Keratinocyte (primary cell): Measurements from ENCODE around the gene ATP8A1. TPM values are rescaled to one million over a fixed set of nuclear protein-coding genes. Genes with fewer than 3 reads are reported as not detected.
A peak's percentile ranks its signal among the peaks of the same experiment; 100 is the strongest.

Experiments used
- DNase-seq: peaks from one replicate; pipeline ENCODE4 v3.0.0-alpha.2; 2011; ENCODE audit warnings: low read depth, missing footprints, low spot score
- FAIRE-seq: peaks from 2 replicates; lab custom pipeline; 2011; peaks lifted over from hg19 to GRCh38; lab: Jason Lieb, UNC
- H2AFZ ChIP-seq: 2 replicates; pipeline ENCODE4 v1.6.0; 2012; ENCODE audit warnings: low read length, control low read depth, inconsistent platforms; ENCODE audit not compliant: control insufficient read depth
- H3K27ac ChIP-seq: 2 replicates; pipeline ENCODE4 v1.5.1; 2011; ENCODE audit warnings: low read length; ENCODE audit not compliant: control insufficient read depth, insufficient read depth
- H3K27me3 ChIP-seq: 3 replicates; pipeline ENCODE4 v1.6.0; 2011; ENCODE audit warnings: low read length; ENCODE audit not compliant: control insufficient read depth, insufficient read depth; ENCODE audit errors: extremely low read depth
- H3K36me3 ChIP-seq, 2 experiments: 2 replicates in 1 of 2; 3 replicates in 1 of 2; pipeline ENCODE4 v1.5.1; 2011; ENCODE audit warnings: low read length in 2 of 2, mild to moderate bottlenecking in 1 of 2; ENCODE audit not compliant: control insufficient read depth in 2 of 2, insufficient read depth in 2 of 2; ENCODE audit errors: extremely low read depth in 1 of 2
- H3K4me1 ChIP-seq: 3 replicates; pipeline ENCODE4 v1.5.1; 2011; ENCODE audit warnings: low read length; ENCODE audit not compliant: control insufficient read depth, insufficient read depth; ENCODE audit errors: extremely low read depth
- H3K4me2 ChIP-seq: 3 replicates; pipeline ENCODE4 v1.6.0; 2011; ENCODE audit warnings: low read depth, low read length; ENCODE audit not compliant: control insufficient read depth, insufficient read depth; ENCODE audit errors: extremely low read depth
- H3K4me3 ChIP-seq, 3 experiments: fragments of 200-600 bp in 1 of 3; sonication (generic) in 1 of 3; 2 replicates in 2 of 3; 3 replicates in 1 of 3; pipeline ENCODE4 v1.5.1; 2011 to 2016; ENCODE audit warnings: low read length in 3 of 3, mild to moderate bottlenecking in 3 of 3, control low read depth in 2 of 3, inconsistent platforms in 1 of 3, low read depth in 1 of 3, mixed read lengths in 1 of 3, mixed run types in 1 of 3, moderate library complexity in 1 of 3; ENCODE audit not compliant: control insufficient read depth in 2 of 3, insufficient read depth in 2 of 3; ENCODE audit errors: extremely low read depth in 1 of 3
- H3K79me2 ChIP-seq: 2 replicates; pipeline ENCODE4 v1.6.0; 2012; ENCODE audit warnings: low read length; ENCODE audit not compliant: control insufficient read depth, insufficient read depth
- H3K9ac ChIP-seq: 3 replicates; pipeline ENCODE4 v1.6.0; 2011; ENCODE audit warnings: low read length; ENCODE audit not compliant: control insufficient read depth, insufficient read depth; ENCODE audit errors: extremely low read depth
- H3K9me1 ChIP-seq: 3 replicates; pipeline ENCODE4 v1.6.0; 2011; ENCODE audit warnings: low read length; ENCODE audit not compliant: control insufficient read depth, insufficient read depth; ENCODE audit errors: extremely low read depth
- H3K9me3 ChIP-seq: 2 replicates; pipeline ENCODE4 v1.5.1; 2012; ENCODE audit warnings: low read depth, low read length; ENCODE audit not compliant: control insufficient read depth
- H4K20me1 ChIP-seq: 3 replicates; pipeline ENCODE4 v1.6.0; 2011; ENCODE audit warnings: low read length; ENCODE audit not compliant: control insufficient read depth, insufficient read depth; ENCODE audit errors: extremely low read depth
- CTCF ChIP-seq, 3 experiments: IDR thresholded peaks in 1 of 3; conservative IDR thresholded peaks in 1 of 3; optimal IDR thresholded peaks in 1 of 3; 2 replicates in 2 of 3; 3 replicates in 1 of 3; pipeline versions ENCODE3 to v1.5.1; 2011; ENCODE audit warnings: low read length in 3 of 3, mild to moderate bottlenecking in 3 of 3, moderate library complexity in 2 of 3, control low read depth in 1 of 3, inconsistent platforms in 1 of 3; ENCODE audit not compliant: insufficient read depth in 2 of 3; ENCODE audit errors: extremely low read depth in 1 of 3
- EZH2 ChIP-seq: IDR thresholded peaks from one replicate; pipeline ENCODE4 v1.6.1; 2012; ENCODE audit warnings: inconsistent platforms, mild to moderate bottlenecking, low read length, moderate library complexity
- dilution Hi-C: fragments of 300-500 bp; cut with MboI; formaldehyde crosslinking; loops from one replicate; pipeline ENCODE4 v1.7.0; 2020; ENCODE audit warnings: low sequenced_read_pairs; ENCODE audit not compliant: extremely low pct_ligation_motif_present
- polyA plus RNA-seq, 5 experiments: library from polyadenylated mRNA; depleted of rRNA in 3 of 5; stranded (reverse) in 3 of 5; stranded (forward) in 1 of 5; unstranded in 1 of 5; fragments of >200 nt; gene quantifications; 1 replicate in 1 of 5; 2 replicates in 3 of 5; 3 replicates in 1 of 5; pipeline versions ENCODE4 v1.2.1 to v1.2.3, GENCODE V29; 2011 to 2012; ENCODE audit warnings: missing spikeins in 2 of 5, low read depth in 1 of 5, low replicate concordance in 1 of 5

The ATP8A1 gene
- polyA plus RNA-seq, 1 donor (not counting 4 experiments of a cell fraction or from before 2014, with no cell fraction given): 0.20 TPM

GRCh38 chr4:42412251-42412650, 244.7 kb downstream of the ATP8A1 start:
- Histone ChIP-seq H3K36me3 (no peaks in the 10 kb centered on the region), H3K9me3 (no peaks in the 10 kb centered on the region), H3K79me2 (no peaks in the 10 kb centered on the region), H3K4me3 (no peak overlapping the region), H2AFZ (peak overlapping the region; percentile 26), H4K20me1 (no peaks in the 10 kb centered on the region), H3K4me2 (peak overlapping the region; percentile 6), H3K27ac (no peak overlapping the region), H3K9me1 (no peaks in the 10 kb centered on the region), H3K9ac (no peak overlapping the region), H3K4me1 (peaks cover 8% of the 10 kb centered on the region), H3K27me3 (no peaks in the 10 kb centered on the region)
- FAIRE-seq: no peak
- DNase-seq: no peak
- no peak for TF ChIP-seq EZH2
- no peak for TF ChIP-seq CTCF (optimal IDR thresholded peaks at IDR 0.05 in 1 of 3, IDR thresholded peaks at IDR 0.05 in 1 of 3, conservative IDR thresholded peaks at IDR 0.05 in 1 of 3; ENCODE audit: extremely low read depth in 1 of 3, insufficient read depth in 2 of 3, low read length in 3 of 3)
- dilution Hi-C loops: no loop called here

- no peak overlapping the region for H3K4me2 ChIP-seq
- no peak for DNase-seq
These were observed 245.1 kb downstream of the ATP8A1 start for GRCh38 chr4:42411803-42412202.

More at GRCh38 chr4:42411803-42412202, 245.1 kb downstream of the ATP8A1 start:
- Histone ChIP-seq H3K9me1 (no peaks in the 10 kb centered on the region), H4K20me1 (no peaks in the 10 kb centered on the region), H3K9ac (no peak overlapping the region), H3K4me1 (peaks cover 8% of the 10 kb centered on the region), H3K27me3 (no peaks in the 10 kb centered on the region), H3K9me3 (no peaks in the 10 kb centered on the region), H3K36me3 (no peaks in the 10 kb centered on the region), H3K27ac (no peak overlapping the region), H3K79me2 (no peaks in the 10 kb centered on the region), H3K4me3 (no peak overlapping the region), H2AFZ (no peak overlapping the region)
- no peak for TF ChIP-seq CTCF (optimal IDR thresholded peaks at IDR 0.05 in 1 of 3, IDR thresholded peaks at IDR 0.05 in 1 of 3, conservative IDR thresholded peaks at IDR 0.05 in 1 of 3; ENCODE audit: extremely low read depth in 1 of 3, insufficient read depth in 2 of 3, low read length in 3 of 3)
- TF ChIP-seq EZH2: no peak
- FAIRE-seq: no peak
- dilution Hi-C loops: no loop called here
